UCSD-AML1 (cell line): ENCODE results near the gene KSR2.
"Not testable (repeated sequence)": the region's sequence is repeated elsewhere in the genome, so short reads cannot be mapped to it uniquely, and the experiment has no call there.

Experiments
- DNase-seq: peaks from one replicate; lab custom pipeline; 2025; ENCODE audit not compliant: unreplicated experiment; lab: John Stamatoyannopoulos, UW

KSR2 gene

DNA sequence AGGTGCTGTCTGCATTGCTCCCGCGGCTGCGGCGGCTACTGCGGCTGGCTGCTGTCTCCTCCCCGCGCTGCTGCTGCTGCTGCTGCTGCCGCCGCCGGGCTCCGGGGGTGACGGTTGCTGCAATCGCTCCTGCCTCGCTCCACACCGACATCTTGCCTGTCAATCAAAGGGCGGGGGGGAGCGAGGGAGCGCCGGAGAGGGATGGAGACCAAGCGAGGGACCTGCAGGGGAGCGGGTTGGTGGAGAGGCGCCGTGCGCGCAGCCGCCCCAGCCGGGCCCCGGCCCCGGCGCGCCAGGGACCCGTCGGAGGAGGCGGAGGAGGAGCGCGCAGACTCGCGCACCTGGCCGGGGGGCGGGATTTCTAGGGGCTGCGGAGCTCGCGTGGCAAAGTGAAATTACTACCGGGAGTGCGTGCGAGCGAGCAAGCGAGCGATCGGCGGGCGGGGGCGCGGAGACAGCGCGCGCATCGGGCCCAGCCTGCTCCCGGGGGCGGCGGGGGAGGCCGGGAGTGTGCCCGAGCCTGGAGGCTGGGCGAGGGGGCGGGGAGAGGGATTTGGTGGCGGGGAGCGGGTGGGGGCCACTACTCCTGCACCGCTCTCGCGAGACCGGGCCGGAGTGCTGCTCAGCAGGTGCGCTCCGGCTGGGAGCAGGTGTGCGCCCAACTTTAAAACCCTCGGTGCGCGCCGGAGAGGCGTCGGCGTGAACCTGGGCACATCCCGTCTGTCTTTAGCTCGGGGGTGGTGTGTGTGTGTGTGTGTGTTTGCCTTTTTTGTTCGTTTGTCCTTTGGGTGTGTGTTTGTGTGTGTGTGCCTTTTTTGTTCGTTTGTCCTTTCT is at the start of gene KSR2:
Gene KSR2 (minus strand): TSS at position 165 of the 834 bp plus-strand sequence. CDS start 735 bp downstream, outside the sequence.
- no peak for DNase-seq

DNA sequence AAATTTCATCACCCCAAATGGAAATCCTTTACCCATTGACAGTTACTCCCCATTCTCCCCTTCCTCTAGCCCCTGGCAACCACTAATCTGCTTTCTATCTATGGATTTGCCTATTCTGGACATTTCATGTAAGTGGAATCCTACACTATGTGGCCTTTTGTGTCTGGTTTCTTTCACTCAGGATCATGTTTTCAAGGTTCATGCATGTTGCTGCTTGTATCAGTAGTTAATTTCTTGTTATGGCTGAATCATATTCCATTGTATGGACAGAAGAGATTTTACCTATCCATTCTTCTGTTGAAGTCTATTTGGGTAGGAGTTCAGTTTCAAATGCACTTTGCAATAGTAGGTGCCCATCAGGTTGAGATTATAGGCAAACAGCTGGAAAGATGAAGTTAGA is 49.1 kb upstream of the KSR2 start:
- DNase-seq: no peak

- peak; percentile 96 for DNase-seq
Measured at GRCh38 chr12:118016424-118017264, 47.9 kb upstream of the KSR2 start, which contains the start of gene RFC5. TSS of gene RFC5 (plus strand) at chr12:118016703. CDS start at chr12:118016828, 125 bp downstream.

GRCh38 chr12:118015944-118016343 is 47.2 kb upstream of the KSR2 start:
- DNase-seq: no peak

GRCh38 chr12:118015306-118015705 is 46.5 kb upstream of the KSR2 start:
- no peak for DNase-seq

DNA sequence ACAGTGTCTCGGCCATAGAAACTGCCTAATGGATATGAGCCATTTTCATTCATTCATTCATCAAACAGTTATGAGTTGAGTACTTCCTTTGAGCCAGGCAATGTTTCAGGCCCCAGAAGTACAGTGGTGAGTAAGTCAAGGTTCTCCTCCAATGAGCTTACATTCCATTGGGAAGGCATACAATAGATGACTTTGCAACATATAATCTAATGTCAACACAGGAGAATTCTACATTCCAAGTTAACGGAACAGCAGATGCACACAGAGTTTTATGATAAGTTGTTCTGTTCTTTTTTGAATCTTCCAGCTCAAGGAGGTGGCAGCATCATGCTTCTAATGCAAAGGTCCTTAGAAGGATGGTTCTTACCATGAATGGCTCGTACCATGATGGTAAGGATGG is 44.5 kb upstream of the KSR2 start:
- DNase-seq: no peak

- no peak for DNase-seq
Measured at GRCh38 chr12:118011961-118012360, 43.2 kb upstream of the KSR2 start.

DNA sequence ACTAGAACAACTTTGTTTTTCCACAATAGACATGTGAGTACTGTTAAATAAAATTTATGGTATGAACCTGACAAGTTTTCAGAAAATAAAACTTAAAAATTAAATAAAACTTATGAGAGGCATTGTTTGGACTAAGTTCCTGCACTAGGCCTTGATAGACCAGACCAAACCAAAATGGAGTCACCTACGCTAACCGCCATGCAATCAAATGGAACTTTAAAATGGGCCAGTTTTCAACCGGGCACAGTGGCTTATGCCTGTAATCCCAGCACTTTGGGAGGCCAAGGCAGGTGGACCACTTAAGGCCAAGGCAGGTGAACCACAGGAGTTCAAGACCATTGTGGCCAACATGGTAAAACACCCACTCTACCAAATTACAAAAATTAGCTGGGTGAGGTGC is 42.6 kb upstream of the KSR2 start:
- no peak for DNase-seq

DNA sequence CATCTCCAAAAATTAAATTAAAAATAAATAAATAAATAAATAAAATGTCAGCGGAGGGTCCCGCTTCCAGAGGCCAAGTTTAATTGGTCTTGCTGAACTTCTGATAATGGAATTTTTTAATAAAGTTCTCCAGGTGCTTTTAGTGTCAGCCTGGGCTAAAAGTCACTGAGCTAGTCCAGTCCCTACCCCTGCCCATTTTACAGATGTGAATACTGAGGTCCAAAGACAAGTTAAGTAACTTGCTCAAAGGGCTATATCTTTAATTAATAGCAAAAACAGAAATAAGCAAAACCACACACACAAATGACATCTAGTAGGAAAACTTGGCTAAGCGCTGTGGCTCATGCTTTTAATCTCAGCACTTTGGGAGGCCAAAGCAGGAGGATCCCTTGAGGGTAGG is 42.1 kb upstream of the KSR2 start:
- no peak for DNase-seq

GRCh38 chr12:117999806-118000205 is 31.0 kb upstream of the KSR2 start:
- not testable (repeated sequence) for DNase-seq

DNA sequence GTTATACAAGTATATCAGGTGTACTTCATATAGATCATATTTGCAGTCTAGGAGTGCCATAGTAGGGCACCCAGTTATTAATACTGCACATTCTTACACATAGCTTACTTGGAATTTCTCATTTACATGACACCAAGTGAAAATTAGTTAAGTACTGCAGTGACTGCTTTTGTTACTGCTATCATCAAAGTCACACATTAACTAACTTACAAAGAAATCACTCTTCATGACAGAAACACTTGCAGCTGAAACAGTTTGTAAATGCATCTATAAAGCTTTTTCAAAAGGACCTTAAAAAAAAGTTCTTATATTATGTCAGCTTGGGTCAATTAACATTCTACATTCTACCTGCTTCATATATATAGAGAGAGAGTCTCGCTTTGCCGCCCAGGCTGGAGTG is 29.9 kb upstream of the KSR2 start:
- DNase-seq: no peak

GRCh38 chr12:117994551-117995438 is 26.0 kb upstream of the KSR2 start:
- no peak for DNase-seq

DNA sequence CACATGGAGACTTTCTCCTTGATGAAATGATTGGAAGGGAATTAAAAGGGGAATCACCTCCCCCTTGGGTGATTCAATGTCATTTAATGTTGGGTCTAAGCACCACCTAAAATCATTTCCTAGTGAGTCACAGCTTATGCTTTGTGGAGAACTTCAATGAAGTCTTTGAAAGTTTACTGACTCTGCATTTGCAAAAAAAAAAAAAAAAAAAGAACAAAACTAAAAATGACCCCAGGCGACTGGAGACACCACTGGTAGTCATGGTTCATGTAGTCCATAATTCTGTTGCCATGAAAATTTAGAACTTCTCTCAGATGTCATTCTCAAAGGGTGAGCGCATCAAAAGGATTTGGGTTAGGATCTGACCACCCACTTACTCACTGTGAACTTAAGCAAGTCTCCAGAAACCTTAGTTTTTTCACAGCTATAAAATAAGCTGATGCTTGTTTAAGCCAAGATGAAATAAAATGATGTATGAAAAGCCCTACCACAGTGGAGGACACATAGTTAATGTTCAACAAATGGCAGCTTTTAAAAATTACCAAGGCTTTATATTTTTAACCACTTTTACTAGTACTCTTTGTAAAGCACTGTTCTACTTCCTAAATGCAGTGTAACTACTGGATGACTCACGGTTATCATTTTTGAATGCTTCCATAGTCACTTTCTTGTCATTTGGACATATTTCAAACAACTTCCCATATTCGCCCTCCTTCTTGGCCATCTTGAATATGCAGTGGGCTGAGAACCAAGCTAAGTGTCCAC is 18.1 kb upstream of the KSR2 start:
- DNase-seq: no peak

GRCh38 chr12:117985182-117985581 is 16.4 kb upstream of the KSR2 start:
- DNase-seq: no peak

DNA sequence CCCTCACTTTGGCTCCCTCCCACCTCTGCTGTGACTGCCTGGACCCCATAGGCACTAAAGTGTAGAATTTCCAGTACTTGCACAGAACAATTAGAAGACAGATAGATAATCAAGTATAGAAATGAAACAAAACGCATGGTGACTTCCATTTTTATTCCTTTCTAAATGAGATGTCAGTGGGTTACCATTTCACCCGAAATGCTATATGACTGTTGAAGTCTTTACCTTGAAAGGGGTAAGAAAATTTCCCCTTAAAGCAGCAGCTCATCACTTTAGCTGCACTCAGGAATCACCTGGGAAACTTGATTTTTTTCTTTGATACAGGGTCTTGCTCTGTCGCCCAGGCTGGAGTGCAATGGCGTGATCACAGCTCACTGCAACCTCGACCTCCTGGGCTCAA is 12.5 kb upstream of the KSR2 start:
- DNase-seq: no peak

DNA sequence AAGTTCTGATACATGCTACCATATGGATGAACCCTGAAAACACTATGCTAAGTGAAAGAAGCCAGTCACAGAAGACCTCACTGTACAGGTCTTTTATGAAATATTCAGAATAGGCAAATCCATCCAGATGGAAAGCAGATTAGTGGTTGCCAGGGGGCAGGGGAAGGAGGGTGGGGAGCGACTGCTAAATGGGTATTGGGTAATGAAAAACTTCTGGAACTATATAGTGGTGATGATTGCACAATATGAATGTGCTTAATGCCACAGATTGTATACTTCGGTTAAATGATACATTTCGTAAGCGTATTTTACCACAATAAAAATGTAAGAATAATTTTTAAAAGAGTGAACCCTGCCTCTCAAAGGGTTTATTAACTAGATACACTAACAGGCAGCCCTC is 11.8 kb upstream of the KSR2 start:
- DNase-seq: no peak

DNA sequence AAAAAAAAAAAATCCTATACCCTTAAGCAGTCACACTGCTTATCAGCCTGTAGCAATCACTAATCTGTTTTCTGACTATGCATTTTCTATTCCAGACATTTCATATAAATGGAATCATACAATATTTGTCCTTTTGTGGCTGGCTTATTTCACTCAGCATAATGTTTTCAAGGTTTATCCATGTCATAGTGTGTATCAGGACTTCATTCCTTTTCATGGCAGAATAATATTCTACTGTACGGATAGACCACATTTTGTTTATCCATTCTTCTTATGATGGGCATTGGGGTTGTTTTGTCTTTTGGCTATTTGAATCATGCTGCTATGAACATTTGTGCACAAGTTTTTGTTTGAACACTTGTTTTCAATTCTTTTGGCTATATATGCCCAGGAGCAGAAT is 8.6 kb upstream of the KSR2 start:
- DNase-seq: no peak

DNA sequence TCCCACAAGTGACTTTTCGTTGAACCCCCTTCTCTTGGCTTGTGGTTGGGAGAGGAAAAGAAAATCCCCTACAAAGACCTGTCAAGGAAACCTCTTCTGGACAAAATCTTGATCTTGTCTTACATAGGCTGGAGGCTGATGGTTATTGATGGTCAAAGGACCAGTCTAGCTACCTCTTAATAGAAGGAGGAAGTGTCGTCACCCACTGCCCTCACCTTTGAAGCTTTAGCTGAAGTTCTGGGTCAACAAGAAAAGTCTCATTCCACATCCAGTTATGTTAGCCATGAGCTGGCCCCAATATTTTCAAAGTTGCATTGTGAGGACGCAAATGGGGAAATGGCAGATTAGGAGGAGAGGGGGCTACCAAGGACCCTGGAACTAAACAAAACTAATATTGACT is 6.2 kb upstream of the KSR2 start:
- DNase-seq: no peak

- DNase-seq: no peak
Measured at GRCh38 chr12:117972301-117972700, 3.5 kb upstream of the KSR2 start.

GRCh38 chr12:117970334-117970733 is 1.5 kb upstream of the KSR2 start:
- no peak for DNase-seq
